ENCODE data around the gene DNAAF9. TPM values are rescaled to one million over a fixed set of nuclear protein-coding genes. Genes with fewer than 3 reads are reported as not detected.

DNAAF9 gene
- total RNA-seq, 4 donors from 2014 or later: 29.5 to 51.9 (median 41.4) TPM

DNA sequence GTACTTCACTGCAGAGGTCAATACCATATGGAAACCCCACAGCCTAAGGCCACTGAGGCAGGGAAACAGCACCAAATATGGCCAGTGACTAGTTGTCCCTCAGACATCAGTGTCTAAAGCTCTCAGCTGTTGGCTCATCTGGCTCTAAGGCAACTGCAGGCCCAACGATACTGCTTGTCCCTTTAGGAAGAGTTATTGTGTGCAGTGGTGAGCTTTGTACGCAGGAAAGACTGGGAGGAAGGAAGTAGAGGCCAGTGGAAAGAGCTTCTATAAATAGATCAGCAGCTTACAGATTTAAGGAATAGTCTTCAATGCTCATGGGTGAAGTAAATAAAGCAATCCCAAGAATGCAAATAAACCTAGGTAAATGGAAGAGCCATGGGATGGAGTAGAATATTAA, 29.3 kb downstream of the DNAAF9 start:
- 43% methylated on average over 2 of the region's 2 CpGs for WGBS
- DNase-seq (ENCODE audit: extremely low spot score): no peak
- H3K27me3 ChIP-seq: no peaks in the 10 kb centered on the region
- peaks cover 6 to 26% (median 25%) of the 10 kb centered on the region in 4 donors for H3K4me1 ChIP-seq
- intact Hi-C loops (cut with DNase I): no loop called here
- H3K4me3 ChIP-seq: no peak overlapping the region
- no peaks in the 10 kb centered on the region for H3K9me3 ChIP-seq
- no peak overlapping the region for H3K27ac ChIP-seq (replicated peaks in 1 of 4)
- TF ChIP-seq POLR2A (IDR thresholded peaks at IDR 0.05; ENCODE audit: low read depth): no peak
- TF ChIP-seq EP300 (IDR thresholded peaks at IDR 0.05): no peak
- TF ChIP-seq CTCF (IDR thresholded peaks at IDR 0.05): no peak
- TF ChIP-seq POLR2AphosphoS5 (IDR thresholded peaks at IDR 0.05): no peak
- H3K36me3 ChIP-seq: peaks cover 18 to 81% (median 35%) of the 10 kb centered on the region in 4 donors

- H3K4me1 ChIP-seq: peaks cover 6 to 26% (median 25%) of the 10 kb centered on the region in 4 donors
- no peak for DNase-seq (ENCODE audit: extremely low spot score)
- WGBS: 92% methylated on average over 2 of the region's 2 CpGs
- H3K4me3 ChIP-seq: no peak overlapping the region
- peaks cover 20 to 86% (median 40%) of the 10 kb centered on the region in 4 donors for H3K36me3 ChIP-seq
- H3K27ac ChIP-seq (replicated peaks in 1 of 4): no peak overlapping the region
- H3K9me3 ChIP-seq: no peaks in the 10 kb centered on the region
- intact Hi-C loops (cut with DNase I): no loop called here
- no peak for TF ChIP-seq EP300 (IDR thresholded peaks at IDR 0.05)
- TF ChIP-seq POLR2A (IDR thresholded peaks at IDR 0.05; ENCODE audit: low read depth): no peak
- TF ChIP-seq POLR2AphosphoS5 (IDR thresholded peaks at IDR 0.05): no peak
- TF ChIP-seq CTCF (IDR thresholded peaks at IDR 0.05): no peak
- H3K27me3 ChIP-seq: no peaks in the 10 kb centered on the region
Measured at GRCh38 chr20:3377644-3378043, 29.8 kb downstream of the DNAAF9 start.

DNA sequence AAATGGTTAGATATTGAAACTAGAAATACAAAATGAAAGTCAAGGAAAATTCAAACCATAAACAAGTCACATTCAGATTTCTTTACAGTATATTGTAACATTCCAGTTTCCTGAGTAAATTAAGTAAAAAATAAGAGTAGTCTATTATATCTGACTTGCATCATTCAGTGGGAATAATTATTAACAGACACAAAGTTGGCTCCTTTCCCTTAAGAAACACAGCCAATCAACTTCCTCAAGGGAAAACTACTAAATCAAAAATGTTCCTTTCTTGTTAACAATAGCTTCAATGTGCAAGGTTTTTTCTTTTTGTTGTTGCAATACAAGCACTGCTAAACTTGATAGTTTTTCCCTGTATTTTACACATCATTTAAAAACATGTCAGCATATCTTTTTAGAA, 33.2 kb downstream of the DNAAF9 start:
- no peak for TF ChIP-seq POLR2A (IDR thresholded peaks at IDR 0.05; ENCODE audit: low read depth)
- no peak for DNase-seq (ENCODE audit: extremely low spot score)
- peaks cover 20 to 93% (median 60%) of the 10 kb centered on the region in 4 donors for H3K36me3 ChIP-seq

DNA sequence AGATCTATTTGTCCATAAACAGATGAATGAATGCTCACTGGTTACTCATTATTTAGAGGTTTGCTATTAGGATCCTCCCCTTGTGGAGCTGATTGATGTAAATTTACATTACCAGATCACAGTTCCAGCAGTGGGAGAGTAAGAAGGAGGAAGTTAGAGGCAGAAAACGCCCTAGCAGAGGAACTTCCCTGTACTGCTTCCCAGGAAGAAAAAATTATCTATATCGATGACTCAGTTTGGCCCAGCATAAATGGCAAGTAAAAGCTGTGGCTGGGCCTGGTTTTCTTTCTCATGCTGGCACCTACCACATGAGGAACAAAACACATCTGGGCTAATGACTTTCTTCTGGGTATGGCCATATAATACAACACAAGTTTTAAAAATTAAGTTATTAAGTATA, 35.7 kb downstream of the DNAAF9 start:
- Histone ChIP-seq H3K4me3 (no peak overlapping the region), H3K9me3 (no peaks in the 10 kb centered on the region), H3K27ac (replicated peaks in 1 of 4) (no peak overlapping the region), H3K36me3 (peaks cover 20 to 95% (median 72%) of the 10 kb centered on the region in 4 donors), H3K4me1 (peaks cover 0 to 14% (median 3%) of the 10 kb centered on the region in 4 donors), H3K27me3 (no peaks in the 10 kb centered on the region)
- TF ChIP-seq CTCF (IDR thresholded peaks at IDR 0.05): no peak
- no peak for TF ChIP-seq POLR2AphosphoS5 (IDR thresholded peaks at IDR 0.05)
- TF ChIP-seq POLR2A (IDR thresholded peaks at IDR 0.05; ENCODE audit: low read depth): no peak
- no peak for TF ChIP-seq EP300 (IDR thresholded peaks at IDR 0.05)
- WGBS: 84% methylated on average over 2 of the region's 2 CpGs
- DNase-seq (ENCODE audit: extremely low spot score): no peak
- intact Hi-C loops (cut with DNase I): no loop called here

More for the DNA sequence above, 33.2 kb downstream of the DNAAF9 start:
- no peaks in the 10 kb centered on the region for H3K9me3 ChIP-seq
- no peak overlapping the region for H3K4me3 ChIP-seq
- peaks cover 6 to 20% (median 10%) of the 10 kb centered on the region in 4 donors for H3K4me1 ChIP-seq
- intact Hi-C loops (cut with DNase I): no loop called here
- no peaks in the 10 kb centered on the region for H3K27me3 ChIP-seq
- H3K27ac ChIP-seq (replicated peaks in 1 of 4): no peak overlapping the region

GRCh38 chr20:3367089-3367488, 40.4 kb downstream of the DNAAF9 start:
- H3K9me3 ChIP-seq: no peaks in the 10 kb centered on the region
- no peaks in the 10 kb centered on the region for H3K4me1 ChIP-seq
- no peak for DNase-seq (ENCODE audit: extremely low spot score)
- H3K4me3 ChIP-seq: no peak overlapping the region
- TF ChIP-seq POLR2AphosphoS5 (IDR thresholded peaks at IDR 0.05): no peak
- no peak for TF ChIP-seq POLR2A (IDR thresholded peaks at IDR 0.05; ENCODE audit: low read depth)
- peaks cover 6 to 82% (median 49%) of the 10 kb centered on the region in 4 donors for H3K36me3 ChIP-seq
- WGBS: 93% methylated on average over 3 of the region's 3 CpGs
- no peaks in the 10 kb centered on the region for H3K27me3 ChIP-seq
- no peak overlapping the region for H3K27ac ChIP-seq (replicated peaks in 1 of 4)
- intact Hi-C loops (cut with DNase I): no loop called here

Data from esophagus muscularis mucosa (tissue), 4 donors.